Activated CD4-positive, alpha-beta memory T cell treated with anti-CD3 and anti-CD28 coated beads, Interleukin-2, amount 10 ng/mL, durations not matched to agents 7 days and 5 days (primary cell): ENCODE results near the gene ERC1. TPM values are rescaled to one million over a fixed set of nuclear protein-coding genes. Genes with fewer than 3 reads are reported as not detected.
"Not testable (repeated sequence)": the region's sequence is repeated elsewhere in the genome, so short reads cannot be mapped to it uniquely, and the experiment has no call there.

Experiments used
- CTCF ChIA-PET: fragments of 350-600 bp; sonication (Branson Sonifier 250); formaldehyde crosslinking; loops from one replicate; lab custom pipeline; 2021; ENCODE audit warnings: antibody characterized with exemption, inconsistent platforms; lab: Charles Lee
- POLR2A ChIA-PET: fragments of 350-600 bp; sonication (Branson Sonifier 250); formaldehyde crosslinking; loops from one replicate; lab custom pipeline; 2021; ENCODE audit warnings: antibody characterized with exemption; lab: Charles Lee
- DNase-seq: peaks from one replicate; pipeline ENCODE4 v3.0.0-alpha.2; 2020
- H3K27ac Mint-ChIP-seq: one replicate; pipeline ENCODE4 v1.8.0; 2021; ENCODE audit warnings: mild to moderate bottlenecking, mixed read lengths
- H3K27me3 Mint-ChIP-seq: one replicate; pipeline ENCODE4 v1.8.0; 2021; ENCODE audit warnings: mixed read lengths
- H3K36me3 Mint-ChIP-seq: one replicate; pipeline ENCODE4 v1.8.0; 2021; ENCODE audit warnings: low read depth, mixed read lengths
- H3K4me1 Mint-ChIP-seq: one replicate; pipeline ENCODE4 v1.8.0; 2021; ENCODE audit warnings: mixed read lengths
- H3K4me3 Mint-ChIP-seq: one replicate; pipeline ENCODE4 v1.8.0; 2021; ENCODE audit warnings: mild to moderate bottlenecking, mixed read lengths
- H3K9me3 Mint-ChIP-seq: one replicate; pipeline ENCODE4 v1.8.0; 2021; ENCODE audit warnings: mixed read lengths
- total RNA-seq, 2 experiments: library from RNA; stranded (reverse); gene quantifications; one replicate each; pipeline ENCODE4 v1.2.3, GENCODE V29; 2021

Gene ERC1
- total RNA-seq, 2 experiments from 2014 or later = 33.5 to 37.9 TPM

- H3K27me3 Mint-ChIP-seq = no peaks in the 10 kb centered on the region
- ChIA-PET CTCF (no interaction called here), POLR2A (no interaction called here)
- H3K9me3 Mint-ChIP-seq = no peaks in the 10 kb centered on the region
- DNase-seq = no peak
- no peak overlapping the region for H3K27ac Mint-ChIP-seq
- H3K4me1 Mint-ChIP-seq = peaks cover 13% of the 10 kb centered on the region
- no peak overlapping the region for H3K4me3 Mint-ChIP-seq
- no peaks in the 10 kb centered on the region for H3K36me3 Mint-ChIP-seq
Measured at GRCh38 chr12:1325666-1326065, 334.6 kb downstream of the ERC1 start.

- ChIA-PET CTCF (no interaction called here), POLR2A (no interaction called here)
- no peak for DNase-seq
- Mint-ChIP-seq H3K9me3 (no peaks in the 10 kb centered on the region), H3K27ac (no peak overlapping the region), H3K4me1 (peaks cover 13% of the 10 kb centered on the region), H3K27me3 (no peaks in the 10 kb centered on the region), H3K4me3 (no peak overlapping the region), H3K36me3 (no peaks in the 10 kb centered on the region)
Measured at GRCh38 chr12:1326258-1326657, 335.2 kb downstream of the ERC1 start.

- no peak overlapping the region for H3K27ac Mint-ChIP-seq
- CTCF ChIA-PET = interaction anchor here (0.7 kb wide), 1 partner anchor 44 kb away, joined by 5 read pairs; no protein-coding TSS in a partner anchor
- peaks cover 11% of the 10 kb centered on the region for H3K4me1 Mint-ChIP-seq
- H3K9me3 Mint-ChIP-seq = no peaks in the 10 kb centered on the region
- no peaks in the 10 kb centered on the region for H3K27me3 Mint-ChIP-seq
- H3K36me3 Mint-ChIP-seq = no peaks in the 10 kb centered on the region
- POLR2A ChIA-PET = no interaction called here
- no peak overlapping the region for H3K4me3 Mint-ChIP-seq
- no peak for DNase-seq
Measured at GRCh38 chr12:1328391-1328790, 337.4 kb downstream of the ERC1 start.

- no peaks in the 10 kb centered on the region for H3K27me3 Mint-ChIP-seq
- DNase-seq = no peak
- H3K4me3 Mint-ChIP-seq = no peak overlapping the region
- H3K9me3 Mint-ChIP-seq = no peaks in the 10 kb centered on the region
- H3K4me1 Mint-ChIP-seq = peaks cover 11% of the 10 kb centered on the region
- H3K27ac Mint-ChIP-seq = no peak overlapping the region
- no peaks in the 10 kb centered on the region for H3K36me3 Mint-ChIP-seq
- CTCF ChIA-PET = no interaction called here
- POLR2A ChIA-PET = no interaction called here
Measured at GRCh38 chr12:1329784-1330476, 338.9 kb downstream of the ERC1 start.

DNA sequence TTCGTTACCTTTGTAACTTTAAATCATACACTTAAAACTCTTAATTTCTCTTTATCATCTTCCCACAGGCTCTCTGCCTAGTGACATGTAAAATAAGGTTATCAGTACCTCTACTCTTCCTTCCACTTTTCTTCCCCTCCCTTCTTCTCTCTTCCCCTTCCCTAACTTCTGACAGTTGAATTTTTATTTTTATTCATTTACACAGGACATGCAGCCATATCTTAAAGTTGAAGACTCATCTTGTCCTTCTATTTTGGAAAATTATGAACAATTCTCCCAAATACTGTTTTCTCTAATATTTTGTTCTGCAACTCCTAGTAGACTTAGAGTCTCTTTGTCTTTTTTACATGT is 339.4 kb downstream of the ERC1 start:
- H3K27ac Mint-ChIP-seq = no peak overlapping the region
- ChIA-PET POLR2A (no interaction called here), CTCF (no interaction called here)
- H3K27me3 Mint-ChIP-seq = no peaks in the 10 kb centered on the region
- H3K36me3 Mint-ChIP-seq = no peaks in the 10 kb centered on the region
- no peak for DNase-seq
- H3K4me1 Mint-ChIP-seq = peaks cover 8% of the 10 kb centered on the region
- no peaks in the 10 kb centered on the region for H3K9me3 Mint-ChIP-seq
- no peak overlapping the region for H3K4me3 Mint-ChIP-seq

DNA sequence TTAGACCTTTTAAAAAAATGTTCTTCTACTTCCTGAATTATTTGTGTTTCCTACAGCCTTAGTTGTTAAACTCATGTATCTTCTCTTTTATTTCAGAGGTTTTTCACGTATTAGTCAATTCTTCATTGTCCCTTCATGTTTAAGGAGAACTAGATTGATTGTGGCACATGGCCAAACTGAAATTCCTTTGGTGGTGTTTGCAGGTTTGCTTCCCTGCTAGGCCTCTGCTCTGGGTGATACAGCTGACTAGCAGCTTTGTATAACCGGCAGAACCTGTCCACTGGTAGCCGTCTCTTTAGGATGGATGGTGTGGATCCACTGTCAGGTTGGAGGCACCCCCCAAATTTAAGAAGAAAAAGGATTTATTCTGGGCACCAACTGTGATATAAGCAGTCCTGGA is 341.3 kb downstream of the ERC1 start:
- Mint-ChIP-seq H3K9me3 (no peaks in the 10 kb centered on the region), H3K36me3 (no peaks in the 10 kb centered on the region), H3K27me3 (no peaks in the 10 kb centered on the region), H3K27ac (no peak overlapping the region), H3K4me1 (no peaks in the 10 kb centered on the region), H3K4me3 (no peak overlapping the region)
- DNase-seq = no peak
- CTCF ChIA-PET = interaction anchor here (1.1 kb wide), 1 partner anchor 214 kb away, joined by 4 read pairs; no protein-coding TSS in a partner anchor
- POLR2A ChIA-PET = no interaction called here

GRCh38 chr12:1338483-1339177 is 347.6 kb downstream of the ERC1 start:
- H3K27me3 Mint-ChIP-seq = no peaks in the 10 kb centered on the region
- H3K4me1 Mint-ChIP-seq = no peaks in the 10 kb centered on the region
- CTCF ChIA-PET = no interaction called here
- DNase-seq = no peak
- H3K4me3 Mint-ChIP-seq = no peak overlapping the region
- POLR2A ChIA-PET = no interaction called here
- H3K36me3 Mint-ChIP-seq = no peaks in the 10 kb centered on the region
- H3K9me3 Mint-ChIP-seq = peaks cover 2% of the 10 kb centered on the region
- H3K27ac Mint-ChIP-seq = no peak overlapping the region

GRCh38 chr12:1339178-1339541 is 348.1 kb downstream of the ERC1 start:
- POLR2A ChIA-PET = interaction anchor here (0.5 kb wide), 1 partner anchor 33 kb away, joined by 3 read pairs; no protein-coding TSS in a partner anchor
- DNase-seq, H3K36me3 Mint-ChIP-seq, CTCF ChIA-PET, H3K9me3 Mint-ChIP-seq, H3K4me3 Mint-ChIP-seq, H3K27ac Mint-ChIP-seq, H3K4me1 Mint-ChIP-seq, H3K27me3 Mint-ChIP-seq: not testable (repeated sequence)

- H3K4me3 Mint-ChIP-seq = no peak overlapping the region
- POLR2A ChIA-PET = interaction anchor here (0.5 kb wide), 1 partner anchor 32 kb away, joined by 3 read pairs; no protein-coding TSS in a partner anchor
Measured at GRCh38 chr12:1339618-1340319, 348.7 kb downstream of the ERC1 start.

GRCh38 chr12:1341270-1341669 is 350.2 kb downstream of the ERC1 start:
- H3K27me3 Mint-ChIP-seq, POLR2A ChIA-PET, H3K4me1 Mint-ChIP-seq, H3K36me3 Mint-ChIP-seq, H3K27ac Mint-ChIP-seq, CTCF ChIA-PET, H3K4me3 Mint-ChIP-seq, H3K9me3 Mint-ChIP-seq, DNase-seq: not testable (repeated sequence)

More at GRCh38 chr12:1339618-1340319, 348.7 kb downstream of the ERC1 start:
- no peaks in the 10 kb centered on the region for H3K27me3 Mint-ChIP-seq
- H3K9me3 Mint-ChIP-seq = peaks cover 2% of the 10 kb centered on the region
- H3K4me1 Mint-ChIP-seq = no peaks in the 10 kb centered on the region
- CTCF ChIA-PET = no interaction called here
- H3K36me3 Mint-ChIP-seq = no peaks in the 10 kb centered on the region
- H3K27ac Mint-ChIP-seq = no peak overlapping the region
- no peak for DNase-seq

- H3K36me3 Mint-ChIP-seq = no peaks in the 10 kb centered on the region
- H3K9me3 Mint-ChIP-seq = peaks cover 2% of the 10 kb centered on the region
- no peak overlapping the region for H3K27ac Mint-ChIP-seq
- ChIA-PET CTCF (no interaction called here), POLR2A (no interaction called here)
- no peak for DNase-seq
- no peaks in the 10 kb centered on the region for H3K4me1 Mint-ChIP-seq
- no peak overlapping the region for H3K4me3 Mint-ChIP-seq
- H3K27me3 Mint-ChIP-seq = no peaks in the 10 kb centered on the region
Measured at GRCh38 chr12:1343422-1343821, 352.4 kb downstream of the ERC1 start.

GRCh38 chr12:1344245-1344644 is 353.2 kb downstream of the ERC1 start:
- no peaks in the 10 kb centered on the region for H3K27me3 Mint-ChIP-seq
- H3K27ac Mint-ChIP-seq = no peak overlapping the region
- peaks cover 2% of the 10 kb centered on the region for H3K9me3 Mint-ChIP-seq
- H3K4me1 Mint-ChIP-seq = no peaks in the 10 kb centered on the region
- POLR2A ChIA-PET = no interaction called here
- DNase-seq = no peak
- H3K36me3 Mint-ChIP-seq = no peaks in the 10 kb centered on the region
- H3K4me3 Mint-ChIP-seq = no peak overlapping the region
- CTCF ChIA-PET = no interaction called here

DNA sequence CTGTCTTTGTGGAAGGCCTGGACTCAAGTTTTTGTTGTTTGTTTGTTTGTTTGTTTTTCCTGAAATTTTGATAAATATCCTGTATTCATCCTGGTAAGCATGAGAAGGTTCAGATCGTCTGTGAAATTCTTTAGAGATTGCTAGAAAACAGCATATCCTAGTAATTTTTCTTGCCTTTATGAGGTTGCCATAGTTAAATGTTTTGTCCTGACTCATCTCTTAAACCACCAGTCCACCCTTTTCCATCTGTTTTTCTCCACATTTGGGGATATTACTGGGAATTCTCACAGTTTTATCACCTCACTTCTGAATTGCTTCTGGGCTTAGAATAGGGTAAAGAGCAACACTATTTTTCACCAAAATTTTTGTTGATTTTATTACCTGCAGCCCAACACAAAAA is 355.1 kb downstream of the ERC1 start:
- peaks cover 1% of the 10 kb centered on the region for H3K9me3 Mint-ChIP-seq
- no peak overlapping the region for H3K4me3 Mint-ChIP-seq
- CTCF ChIA-PET = no interaction called here
- POLR2A ChIA-PET = no interaction called here
- no peak for DNase-seq
- H3K4me1 Mint-ChIP-seq = no peaks in the 10 kb centered on the region
- H3K27ac Mint-ChIP-seq = no peak overlapping the region
- no peaks in the 10 kb centered on the region for H3K36me3 Mint-ChIP-seq
- no peaks in the 10 kb centered on the region for H3K27me3 Mint-ChIP-seq
